Uterus (tissue), 4 donors: Measurements from ENCODE around the gene DLG1. TPM values are rescaled to one million over a fixed set of nuclear protein-coding genes. Genes with fewer than 3 reads are reported as not detected.

Experiments used
- DNase-seq, 2 donors: peaks; one replicate each; pipeline ENCODE4 v3.0.0-alpha.2; 2019 to 2020
- H3K27ac ChIP-seq, 2 donors: fragments of 200-600 bp; sonication (generic); 1 replicate in 1 of 2; 2 replicates in 1 of 2; pipeline ENCODE4 v1.5.1; 2016 to 2018
- H3K27me3 ChIP-seq, 2 donors: fragments of 200-600 bp; sonication (generic); one replicate each; pipeline ENCODE4 v1.5.1; 2018 to 2019; ENCODE audit warnings: control low read depth in 1 of 2
- H3K36me3 ChIP-seq, 2 donors: fragments of 200-600 bp; sonication (generic); one replicate each; pipeline ENCODE4 v1.5.1; 2019; ENCODE audit warnings: control low read depth in 1 of 2
- H3K4me1 ChIP-seq, 2 donors: fragments of 200-600 bp; sonication (generic); one replicate each; pipeline ENCODE4 v1.5.1; 2018 to 2019; ENCODE audit warnings: control low read depth in 1 of 2
- H3K4me3 ChIP-seq, 2 donors: fragments of 200-600 bp; sonication (generic); 1 replicate in 1 of 2; 2 replicates in 1 of 2; pipeline ENCODE4 v1.5.1; 2018 to 2019; ENCODE audit warnings: mild to moderate bottlenecking in 1 of 2
- H3K9me3 ChIP-seq, 2 donors: fragments of 200-600 bp; sonication (generic); one replicate each; pipeline ENCODE4 v1.5.1; 2019; ENCODE audit warnings: control low read depth in 1 of 2
- CTCF ChIP-seq, 4 experiments: fragments of 200-600 bp in 2 of 4; fragments of 450-650 bp in 2 of 4; sonication (generic) in 2 of 4; IDR thresholded peaks; one replicate each; pipeline ENCODE4 v1.5.1; 2016 to 2019; ENCODE audit warnings: antibody characterized with exemption in 4 of 4, mild to moderate bottlenecking in 2 of 4, moderate library complexity in 1 of 4
- POLR2A ChIP-seq, 2 donors: fragments of 450-650 bp; IDR thresholded peaks; one replicate each; pipeline ENCODE4 v1.6.1; 2016; ENCODE audit warnings: antibody characterized with exemption in 2 of 2, mild to moderate bottlenecking in 1 of 2, moderate library complexity in 1 of 2
- intact Hi-C: fragments of 100-400 bp; cut with DNase I; formaldehyde crosslinking; loops from one replicate; pipeline ENCODE4 v1.15.1; 2023; ENCODE audit warnings: low total_unique reads
- total RNA-seq, 4 donors: library from RNA; depleted of rRNA in 3 of 4; stranded (reverse); fragments of >200 nt in 3 of 4; gene quantifications; one replicate each; pipeline versions ENCODE4 v1.1.0 to v1.2.4, GENCODE V29; 2014 to 2023
- donor health status: DM: yes; HTN: yes; CAD: no.

The DLG1 gene
- total RNA-seq, 4 donors from 2014 or later: 24.1 to 139 (median 82.9) TPM

GRCh38 chr3:197008436-197009209, 289.8 kb downstream of the DLG1 start:
- no peak for DNase-seq
- Histone ChIP-seq H3K36me3 (no peaks in the 10 kb centered on the region), H3K27ac (no peak overlapping the region), H3K4me3 (no peak overlapping the region), H3K4me1 (no peaks in the 10 kb centered on the region), H3K27me3 (no peaks in the 10 kb centered on the region), H3K9me3 (no peaks in the 10 kb centered on the region)
- no peak for TF ChIP-seq POLR2A (IDR thresholded peaks at IDR 0.05)
- no peak for TF ChIP-seq CTCF (IDR thresholded peaks at IDR 0.05)
- intact Hi-C loops: loop anchor here (10.0 kb wide), 1 partner anchor 176 kb away; no protein-coding TSS in a partner anchor

GRCh38 chr3:197007953-197008352, 290.5 kb downstream of the DLG1 start:
- no peak for DNase-seq
- Histone ChIP-seq H3K36me3 (no peaks in the 10 kb centered on the region), H3K4me3 (no peak overlapping the region), H3K4me1 (no peaks in the 10 kb centered on the region), H3K9me3 (no peaks in the 10 kb centered on the region), H3K27me3 (no peaks in the 10 kb centered on the region), H3K27ac (no peak overlapping the region)
- intact Hi-C loops: loop anchor here (10.0 kb wide), 1 partner anchor 177 kb away; no protein-coding TSS in a partner anchor
- TF ChIP-seq CTCF (IDR thresholded peaks at IDR 0.05): no peak
- no peak for TF ChIP-seq POLR2A (IDR thresholded peaks at IDR 0.05)

- intact Hi-C loops: loop anchor here (10.0 kb wide), 1 partner anchor 177 kb away; no protein-coding TSS in a partner anchor
- H3K4me1 ChIP-seq: no peaks in the 10 kb centered on the region
Measured at GRCh38 chr3:197007296-197007940, 291.0 kb downstream of the DLG1 start.

GRCh38 chr3:197006860-197007259, 291.6 kb downstream of the DLG1 start:
- Histone ChIP-seq H3K27ac (no peak overlapping the region), H3K9me3 (no peaks in the 10 kb centered on the region), H3K4me1 (no peaks in the 10 kb centered on the region), H3K36me3 (no peaks in the 10 kb centered on the region), H3K27me3 (no peaks in the 10 kb centered on the region), H3K4me3 (no peak overlapping the region)
- TF ChIP-seq CTCF (IDR thresholded peaks at IDR 0.05) (no peak), POLR2A (IDR thresholded peaks at IDR 0.05) (no peak)
- no peak for DNase-seq
- intact Hi-C loops: loop anchor here (10.0 kb wide), 1 partner anchor 178 kb away; no protein-coding TSS in a partner anchor

More at GRCh38 chr3:197007296-197007940, 291.0 kb downstream of the DLG1 start:
- no peak overlapping the region for H3K4me3 ChIP-seq
- H3K27me3 ChIP-seq: no peaks in the 10 kb centered on the region
- no peak overlapping the region for H3K27ac ChIP-seq
- H3K9me3 ChIP-seq: no peaks in the 10 kb centered on the region
- H3K36me3 ChIP-seq: no peaks in the 10 kb centered on the region
- TF ChIP-seq CTCF (IDR thresholded peaks at IDR 0.05): no peak
- TF ChIP-seq POLR2A (IDR thresholded peaks at IDR 0.05): no peak
- DNase-seq: no peak

GRCh38 chr3:197006446-197006845, 292.0 kb downstream of the DLG1 start:
- Histone ChIP-seq H3K27me3 (no peaks in the 10 kb centered on the region), H3K4me1 (no peaks in the 10 kb centered on the region), H3K9me3 (no peaks in the 10 kb centered on the region), H3K36me3 (no peaks in the 10 kb centered on the region), H3K27ac (no peak overlapping the region), H3K4me3 (no peak overlapping the region)
- no peak for DNase-seq
- intact Hi-C loops: loop anchor here (10.0 kb wide), 1 partner anchor 178 kb away; no protein-coding TSS in a partner anchor
- TF ChIP-seq CTCF (IDR thresholded peaks at IDR 0.05): no peak
